IMR-90 (cell line): ENCODE results near the gene KIF16B. TPM values are rescaled to one million over a fixed set of nuclear protein-coding genes. Genes with fewer than 3 reads are reported as not detected.

Experiments
- ATAC-seq: fragments of 200-7000 bp; cut with Tn5 transposase; 2 replicates; pipeline ENCODE4 v1.9.1; 2020; ENCODE audit warnings: low read depth, mild to moderate bottlenecking, moderate library complexity
- BruUV-seq: library from RNA; stranded (reverse); fragments of 400-500 nt; replicated peaks from 2 replicates; lab custom pipeline; 2021; lab: Mats Ljungman, UMichigan
- CTCF ChIA-PET: fragments of 300-600 bp; formaldehyde crosslinking; extraction: SDS; loops from one replicate; lab custom pipeline; 2021; ENCODE audit warnings: antibody characterized with exemption; lab: Yijun Ruan, JAX
- POLR2A ChIA-PET: fragments of 300-600 bp; sonication (Branson Sonifier 250); formaldehyde crosslinking; loops from one replicate; lab custom pipeline; 2022; ENCODE audit warnings: antibody characterized with exemption; ENCODE audit not compliant: unreplicated experiment; lab: Charles Lee
- DNase-seq: peaks from one replicate; pipeline ENCODE4 v3.0.0; 2013
- H2AFZ ChIP-seq: replicated peaks from 2 replicates; pipeline ENCODE3; 2013; ENCODE audit warnings: low read length, mild to moderate bottlenecking; ENCODE audit not compliant: poor library complexity
- H2AK5ac ChIP-seq: 2 replicates; pipeline ENCODE4 v1.6.1; 2013; ENCODE audit warnings: low read depth, low read length, inconsistent platforms
- H2AK9ac ChIP-seq: replicated peaks from 2 replicates; pipeline ENCODE3; 2013; ENCODE audit warnings: mild to moderate bottlenecking, low read depth, low read length, moderate library complexity; ENCODE audit not compliant: poor library complexity
- H2BK120ac ChIP-seq: 2 replicates; pipeline ENCODE4 v1.6.1; 2013; ENCODE audit warnings: low read depth, low read length, inconsistent platforms
- H2BK15ac ChIP-seq: 3 replicates; pipeline ENCODE4 v1.6.1; 2013; ENCODE audit warnings: low read depth, low read length, inconsistent platforms
- H2BK20ac ChIP-seq: 2 replicates; pipeline ENCODE4 v1.6.1; 2013; ENCODE audit warnings: low read depth, mild to moderate bottlenecking, inconsistent platforms, low read length, moderate library complexity
- H2BK5ac ChIP-seq: 2 replicates; pipeline ENCODE4 v1.6.1; 2013; ENCODE audit warnings: mild to moderate bottlenecking, low read depth, low read length, inconsistent platforms; ENCODE audit not compliant: poor library complexity, severe bottlenecking
- H3K14ac ChIP-seq: replicated peaks from 2 replicates; pipeline ENCODE4 v1.6.1; 2013; ENCODE audit warnings: low read depth, low read length, inconsistent platforms
- H3K18ac ChIP-seq: 2 replicates; pipeline ENCODE4 v1.6.1; 2013; ENCODE audit warnings: low read depth, low read length, control low read depth
- H3K23ac ChIP-seq: 2 replicates; pipeline ENCODE4 v1.6.1; 2013; ENCODE audit warnings: low read depth, low read length, inconsistent platforms
- H3K27ac ChIP-seq: 2 replicates; pipeline ENCODE4 v1.5.1; 2013; ENCODE audit warnings: mild to moderate bottlenecking, control low read depth, low read length; ENCODE audit not compliant: insufficient read depth
- H3K27me3 ChIP-seq: 2 replicates; pipeline ENCODE4 v1.6.1; 2013; ENCODE audit warnings: low read length; ENCODE audit not compliant: control insufficient read depth, insufficient read depth
- H3K36me3 ChIP-seq: 2 replicates; pipeline ENCODE4 v1.6.1; 2013; ENCODE audit warnings: low read length, mixed read lengths; ENCODE audit not compliant: control insufficient read depth, insufficient read depth
- H3K4ac ChIP-seq: 2 replicates; pipeline ENCODE4 v1.6.1; 2013; ENCODE audit warnings: low read depth, low read length, inconsistent platforms
- H3K4me1 ChIP-seq: 2 replicates; pipeline ENCODE4 v1.6.1; 2013; ENCODE audit warnings: low read length, mixed read lengths; ENCODE audit not compliant: control insufficient read depth, insufficient read depth
- H3K4me2 ChIP-seq: 2 replicates; pipeline ENCODE4 v1.6.1; 2013; ENCODE audit warnings: low read depth, mild to moderate bottlenecking, control low read depth, low read length, moderate library complexity
- H3K4me3 ChIP-seq: 2 replicates; pipeline ENCODE4 v1.5.1; 2013; ENCODE audit warnings: low read depth, mild to moderate bottlenecking, control low read depth, low read length, moderate library complexity; ENCODE audit not compliant: insufficient read depth
- H3K56ac ChIP-seq: 2 replicates; pipeline ENCODE4 v1.6.1; 2013; ENCODE audit warnings: low read length, inconsistent platforms; ENCODE audit not compliant: insufficient read depth; ENCODE audit errors: extremely low read depth
- H3K79me1 ChIP-seq, 2 experiments: 2 replicates each; pipeline ENCODE4 v1.6.1; 2013; ENCODE audit warnings: low read length in 2 of 2, inconsistent platforms in 1 of 2, low read depth in 1 of 2
- H3K9ac ChIP-seq: 2 replicates; pipeline ENCODE4 v1.6.1; 2013; ENCODE audit warnings: low read depth, low read length, control low read depth
- H3K9me1 ChIP-seq: 2 replicates; pipeline ENCODE4 v1.6.1; 2013; ENCODE audit warnings: low read length, inconsistent platforms; ENCODE audit not compliant: insufficient read depth
- H3K9me3 ChIP-seq: 2 replicates; pipeline ENCODE4 v1.6.1; 2013; ENCODE audit warnings: low read length; ENCODE audit not compliant: control insufficient read depth, insufficient read depth
- H4K20me1 ChIP-seq: 2 replicates; pipeline ENCODE4 v1.6.1; 2013; ENCODE audit warnings: low read length, inconsistent platforms; ENCODE audit not compliant: insufficient read depth
- H4K5ac ChIP-seq: 2 replicates; pipeline ENCODE4 v1.6.1; 2013; ENCODE audit warnings: mild to moderate bottlenecking, low read depth, low read length, control low read depth
- H4K8ac ChIP-seq, 2 experiments: 2 replicates each; pipeline ENCODE4 v1.6.1; 2013; ENCODE audit warnings: low read depth in 2 of 2, low read length in 2 of 2, control low read depth in 1 of 2, inconsistent platforms in 1 of 2
- H4K91ac ChIP-seq: 2 replicates; pipeline ENCODE4 v1.6.1; 2013; ENCODE audit warnings: low read depth, low read length, inconsistent platforms; ENCODE audit not compliant: insufficient read depth
- POLR2A ChIP-seq: IDR thresholded peaks from 2 replicates; pipeline ENCODE4 v1.6.1; 2012; ENCODE audit warnings: mild to moderate bottlenecking, low read depth, low read length
- RAD21 ChIP-seq: IDR thresholded peaks from 2 replicates; pipeline ENCODE4 v1.6.1; 2012; ENCODE audit warnings: low read length, improper control_type of control experiment
- SMC3 ChIP-seq: fragments of 150-350 bp; IDR thresholded peaks from 2 replicates; pipeline ENCODE4 v1.6.1; 2016; ENCODE audit warnings: low read depth, mild to moderate bottlenecking, antibody characterized with exemption, low read length, moderate library complexity
- WGBS, 2 experiments: methylation state at CpG; one replicate each; pipeline versions ENCODE4 v1.1.5 to v1.1.7; 2013; ENCODE audit warnings: missing lambda C conversion rate in 2 of 2; ENCODE audit not compliant: insufficient read length in 1 of 2; ENCODE audit errors: extremely low coverage in 2 of 2; 5-methylcytosine and 5-hydroxymethylcytosine counted together
- dilution Hi-C: fragments of 300-500 bp; cut with HindIII; formaldehyde crosslinking; loops from one replicate; pipeline ENCODE4 v1.14.3; 2018; ENCODE audit warnings: low sequenced_read_pairs; ENCODE audit not compliant: unreplicated experiment
- in situ Hi-C: fragments of 300-500 bp; cut with MboI; formaldehyde crosslinking; loops from 3 replicates; pipeline ENCODE4 v1.14.3; 2019; ENCODE audit warnings: low sequenced_read_pairs, inconsistent platforms, mixed read lengths
- intact Hi-C: fragments of 100-400 bp; cut with micrococcal nuclease; formaldehyde crosslinking; loops from 2 replicates; pipeline ENCODE4 v1.10.0; 2022
- polyA plus RNA-seq, 3 experiments: library from polyadenylated mRNA; depleted of rRNA; stranded (reverse); fragments of >200 nt; gene quantifications; 2 replicates each; pipeline ENCODE4 v1.2.3, GENCODE V29; 2012; ENCODE audit warnings: low replicate concordance in 1 of 3
- total RNA-seq: library from RNA; depleted of rRNA; stranded (reverse); fragments of >200 nt; gene quantifications from 2 replicates; pipeline ENCODE4 v1.2.3, GENCODE V29; 2012

KIF16B gene
- total and polyA plus RNA-seq, 2 of the 4 experiments (the other 2 are of a cell fraction) = 4.7 to 10.0 TPM

DNA sequence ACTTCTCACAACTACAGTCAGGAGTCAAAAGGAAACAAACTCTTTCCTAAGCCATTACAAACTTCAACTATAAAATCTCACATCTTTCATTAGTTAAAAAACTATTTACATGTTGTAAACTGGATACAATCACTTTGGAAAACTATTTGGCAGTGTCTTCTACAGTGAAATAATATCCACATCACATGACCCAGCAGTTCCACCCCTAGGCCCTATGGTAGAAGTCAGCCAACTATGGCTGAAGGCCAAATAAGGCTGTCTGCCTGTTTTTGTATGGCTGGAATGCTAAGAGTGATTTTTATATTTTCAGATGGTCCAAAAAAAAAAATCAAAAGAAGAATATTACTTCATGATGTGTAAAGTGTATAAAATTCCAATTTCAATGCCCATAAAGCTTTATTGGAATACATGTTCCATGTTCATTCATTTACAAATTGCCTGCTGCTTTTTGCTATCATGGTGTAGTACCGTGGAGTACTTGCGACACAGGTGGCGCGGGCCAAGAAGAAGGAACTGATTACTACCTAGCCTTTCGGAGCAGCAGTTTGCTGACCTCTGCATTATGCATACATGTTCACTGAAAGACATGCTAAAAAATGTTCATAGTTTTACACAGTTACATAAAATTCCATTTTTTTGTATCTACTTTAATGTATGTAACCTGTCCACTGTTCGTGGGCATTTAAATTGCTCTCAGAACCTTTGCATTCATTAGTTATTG lies 129.0 kb downstream of the KIF16B start:
- no peaks in the 10 kb centered on the region; a peak in 1 of 4 replicates for H3K79me1 ChIP-seq
- H3K9ac ChIP-seq = no peak overlapping the region
- in situ Hi-C loops = no loop called here
- 60% methylated on average over 1 of the region's 6 CpGs; no CpG with 5 or more reads in 1 of the 2 experiments for WGBS, 2 experiments
- intact Hi-C loops = no loop called here
- no peak overlapping the region for H3K56ac ChIP-seq
- no peak overlapping the region for H3K14ac ChIP-seq
- peak; percentile 9 for DNase-seq
- ATAC-seq = peak; percentile 40; the same call in 1 of the 2 replicates
- dilution Hi-C loops = no loop called here
- BruUV-seq = no TSS peak
- no peak overlapping the region for H2BK15ac ChIP-seq
- no peak overlapping the region for H3K23ac ChIP-seq
- no peak overlapping the region for H2AK5ac ChIP-seq
- CTCF ChIA-PET = interaction anchor here (0.7 kb wide), 1 partner anchor 1072 kb away, joined by 3 read pairs; no protein-coding TSS in a partner anchor
- no peak overlapping the region for H2BK120ac ChIP-seq
- no peak overlapping the region for H4K8ac ChIP-seq
- H3K4ac ChIP-seq = no peak overlapping the region
- no peak overlapping the region for H3K4me3 ChIP-seq
- H2AK9ac ChIP-seq = no peak overlapping the region
- no peaks in the 10 kb centered on the region; the same call in 1 of the 2 replicates for H3K9me1 ChIP-seq
- POLR2A ChIA-PET = no interaction called here
- H3K36me3 ChIP-seq = no peaks in the 10 kb centered on the region
- H4K5ac ChIP-seq = no peak overlapping the region
- no peak for TF ChIP-seq SMC3
- TF ChIP-seq POLR2A = no peak
- TF ChIP-seq RAD21 = no peak
- no peak overlapping the region for H4K91ac ChIP-seq
- H3K9me3 ChIP-seq = no peaks in the 10 kb centered on the region
- H2AFZ ChIP-seq = no peak overlapping the region
- no peak overlapping the region for H3K27ac ChIP-seq
- no peaks in the 10 kb centered on the region for H3K27me3 ChIP-seq
- no peak overlapping the region for H3K4me2 ChIP-seq
- no peak overlapping the region for H2BK20ac ChIP-seq
- H3K4me1 ChIP-seq = no peaks in the 10 kb centered on the region
- H3K18ac ChIP-seq = no peak overlapping the region
- H4K20me1 ChIP-seq = no peaks in the 10 kb centered on the region
- no peak overlapping the region for H2BK5ac ChIP-seq
